Endodermal cell (in vitro differentiated cells): ENCODE measurements around the gene STAC2. TPM values are rescaled to one million over a fixed set of nuclear protein-coding genes. Genes with fewer than 3 reads are reported as not detected.

Source experiments
- DNase-seq: peaks from one replicate; pipeline ENCODE4 v3.0.0-alpha.2; 2017
- H3K27ac ChIP-seq: 2 replicates; pipeline ENCODE4 v1.5.1; 2013; ENCODE audit warnings: mild to moderate bottlenecking, low read depth, low read length, moderate library complexity
- H3K27me3 ChIP-seq: 2 replicates; pipeline ENCODE4 v1.6.1; 2013; ENCODE audit warnings: mild to moderate bottlenecking, low read length, moderate library complexity; ENCODE audit not compliant: insufficient read depth, control insufficient read depth, poor library complexity, severe bottlenecking
- H3K36me3 ChIP-seq: 2 replicates; pipeline ENCODE4 v1.7.0; 2013; ENCODE audit warnings: mild to moderate bottlenecking, low read length, moderate library complexity; ENCODE audit not compliant: control insufficient read depth, insufficient read depth
- H3K4me1 ChIP-seq: one replicate; pipeline ENCODE4 v1.7.0; 2013; ENCODE audit warnings: low read length; ENCODE audit not compliant: control insufficient read depth, insufficient read depth
- H3K4me3 ChIP-seq: 2 replicates; pipeline ENCODE4 v1.5.1; 2013; ENCODE audit warnings: mild to moderate bottlenecking, low read length, moderate library complexity
- H3K9ac ChIP-seq: 2 replicates; pipeline ENCODE4 v1.6.1; 2013; ENCODE audit warnings: mild to moderate bottlenecking, low read length, moderate library complexity; ENCODE audit not compliant: poor library complexity, severe bottlenecking; ENCODE audit errors: extremely low read depth
- H3K9me3 ChIP-seq: 2 replicates; pipeline ENCODE4 v1.6.1; 2013; ENCODE audit warnings: mild to moderate bottlenecking, low read length, moderate library complexity; ENCODE audit not compliant: control insufficient read depth
- H3K27ac Mint-ChIP-seq: 2 replicates; pipeline ENCODE4 v1.8.0; 2020; ENCODE audit warnings: mixed read lengths
- H3K27me3 Mint-ChIP-seq: 2 replicates; pipeline ENCODE4 v1.8.0; 2021; ENCODE audit warnings: mild to moderate bottlenecking, mixed read lengths; ENCODE audit not compliant: insufficient read depth
- H3K36me3 Mint-ChIP-seq: 2 replicates; pipeline ENCODE4 v1.8.0; 2020; ENCODE audit warnings: low read depth, mixed read lengths
- H3K4me1 Mint-ChIP-seq: 2 replicates; pipeline ENCODE4 v1.8.0; 2020; ENCODE audit warnings: mixed read lengths
- H3K4me3 Mint-ChIP-seq: 2 replicates; pipeline ENCODE4 v1.8.0; 2020; ENCODE audit warnings: mild to moderate bottlenecking, moderate library complexity, mixed read lengths
- H3K9me3 Mint-ChIP-seq: 2 replicates; pipeline ENCODE4 v1.8.0; 2020; ENCODE audit warnings: mild to moderate bottlenecking, mixed read lengths
- WGBS, 2 experiments: methylation state at CpG; one replicate each; pipeline versions ENCODE4 v1.1.5 to v1.1.7; 2013; ENCODE audit warnings: missing lambda C conversion rate in 2 of 2, mixed read lengths in 1 of 2; ENCODE audit not compliant: insufficient coverage in 1 of 2, insufficient read length in 1 of 2; 5-methylcytosine and 5-hydroxymethylcytosine counted together
- total RNA-seq, 2 donors: library from RNA; stranded (reverse); fragmentation: NEBNext Ultra II Directional in 1 of 2; extraction: Animal tissue kit (Norgen Biotek cat#: 25700) in 1 of 2; gene quantifications; 2 replicates in 1 of 2; 3 replicates in 1 of 2; pipeline ENCODE4 v1.2.1, GENCODE V29; 2021
- TF ChIP-seq, protein P1 (sequence below): fragments of 200-600 bp; sonication (generic); conservative IDR thresholded peaks from 2 replicates; pipeline ENCODE4 v1.5.0; 2021; ENCODE audit warnings: antibody characterized with exemption, mild to moderate bottlenecking

The STAC2 gene
- total RNA-seq, 2 donors from 2014 or later, result 0.35 to 0.46 TPM

DNA sequence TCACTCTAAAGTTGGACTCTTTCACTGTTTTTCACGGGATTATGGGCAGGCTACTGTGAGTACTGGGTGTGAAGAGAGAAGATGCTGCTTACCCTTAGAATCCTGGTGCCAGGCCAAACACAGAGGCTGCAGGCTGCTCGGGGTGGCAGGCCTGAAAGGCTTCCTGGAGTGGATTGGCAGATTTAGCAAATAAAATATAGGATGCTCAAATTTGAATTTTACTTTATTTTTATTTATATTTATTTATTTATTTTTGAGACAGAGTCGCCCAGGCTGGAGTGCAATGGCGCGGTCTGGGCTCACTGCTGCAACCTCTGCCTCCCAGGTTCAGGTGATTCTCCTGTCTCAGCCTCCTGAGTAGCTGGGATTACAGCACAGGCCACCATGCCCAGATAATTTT is 14.9 kb upstream of the STAC2 start:
- Histone ChIP-seq H3K9me3 (no peaks in the 10 kb centered on the region), H3K4me1 (no peaks in the 10 kb centered on the region), H3K27me3 (no peaks in the 10 kb centered on the region), H3K36me3 (no peaks in the 10 kb centered on the region), H3K9ac (no peak overlapping the region), H3K27ac (no peak overlapping the region), H3K4me3 (no peak overlapping the region)
- H3K4me1 Mint-ChIP-seq, result peaks cover 11% of the 10 kb centered on the region
- TF ChIP-seq, protein P1, sequence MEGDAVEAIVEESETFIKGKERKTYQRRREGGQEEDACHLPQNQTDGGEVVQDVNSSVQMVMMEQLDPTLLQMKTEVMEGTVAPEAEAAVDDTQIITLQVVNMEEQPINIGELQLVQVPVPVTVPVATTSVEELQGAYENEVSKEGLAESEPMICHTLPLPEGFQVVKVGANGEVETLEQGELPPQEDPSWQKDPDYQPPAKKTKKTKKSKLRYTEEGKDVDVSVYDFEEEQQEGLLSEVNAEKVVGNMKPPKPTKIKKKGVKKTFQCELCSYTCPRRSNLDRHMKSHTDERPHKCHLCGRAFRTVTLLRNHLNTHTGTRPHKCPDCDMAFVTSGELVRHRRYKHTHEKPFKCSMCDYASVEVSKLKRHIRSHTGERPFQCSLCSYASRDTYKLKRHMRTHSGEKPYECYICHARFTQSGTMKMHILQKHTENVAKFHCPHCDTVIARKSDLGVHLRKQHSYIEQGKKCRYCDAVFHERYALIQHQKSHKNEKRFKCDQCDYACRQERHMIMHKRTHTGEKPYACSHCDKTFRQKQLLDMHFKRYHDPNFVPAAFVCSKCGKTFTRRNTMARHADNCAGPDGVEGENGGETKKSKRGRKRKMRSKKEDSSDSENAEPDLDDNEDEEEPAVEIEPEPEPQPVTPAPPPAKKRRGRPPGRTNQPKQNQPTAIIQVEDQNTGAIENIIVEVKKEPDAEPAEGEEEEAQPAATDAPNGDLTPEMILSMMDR, result no peak
- peaks cover 4% of the 10 kb centered on the region for H3K27me3 Mint-ChIP-seq
- H3K36me3 Mint-ChIP-seq, result no peaks in the 10 kb centered on the region
- WGBS, 2 experiments, result 40 to 95% methylated on average over 1 to 5 of the region's 5 CpGs
- H3K27ac Mint-ChIP-seq, result no peak overlapping the region
- no peak overlapping the region for H3K4me3 Mint-ChIP-seq
- H3K9me3 Mint-ChIP-seq, result no peaks in the 10 kb centered on the region
- DNase-seq, result no peak

DNA sequence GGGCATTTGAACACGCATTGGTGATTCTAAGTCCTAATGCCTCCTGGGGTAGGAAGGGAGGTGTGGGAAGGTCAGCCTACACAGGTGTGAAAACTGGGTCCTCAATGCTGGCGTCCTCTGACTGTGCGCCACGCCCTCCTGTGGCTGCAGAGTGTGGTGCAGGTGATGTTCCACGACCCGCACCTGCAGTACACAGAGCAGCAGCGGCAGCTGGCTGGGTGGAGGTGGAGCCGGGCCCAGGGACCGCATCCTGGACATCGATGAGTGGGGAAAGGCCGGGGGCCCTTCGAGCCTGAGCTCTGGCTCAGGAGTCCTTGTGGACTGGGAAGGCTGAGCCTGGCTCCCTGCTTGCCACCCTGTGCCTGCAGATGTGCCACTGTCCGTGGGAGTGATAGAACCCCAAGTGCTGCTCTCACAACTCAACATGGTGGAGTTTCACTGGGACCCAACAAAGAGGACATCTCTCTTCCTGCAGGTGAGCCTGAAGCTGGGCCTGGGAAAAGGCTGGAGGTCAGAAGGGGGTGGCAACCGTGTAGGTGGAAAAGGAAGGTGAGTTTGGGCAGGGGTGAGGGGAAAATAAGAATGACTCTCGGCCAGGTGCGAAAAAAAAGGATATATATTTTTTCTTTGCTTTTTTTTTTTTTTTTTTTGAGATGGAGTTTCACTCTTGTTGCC is 14.0 kb upstream of the STAC2 start:
- H3K27me3 Mint-ChIP-seq, result peaks cover 4% of the 10 kb centered on the region
- 36 to 38% methylated on average over 15 to 16 of the region's 16 CpGs for WGBS, 2 experiments
- no peaks in the 10 kb centered on the region for H3K9me3 Mint-ChIP-seq
- no peak overlapping the region for H3K4me3 ChIP-seq
- H3K27me3 ChIP-seq, result no peaks in the 10 kb centered on the region
- H3K4me1 Mint-ChIP-seq, result peaks cover 12% of the 10 kb centered on the region
- no peak overlapping the region for H3K9ac ChIP-seq
- TF ChIP-seq, protein P1, result peak; percentile 88
- H3K36me3 Mint-ChIP-seq, result no peaks in the 10 kb centered on the region
- H3K9me3 ChIP-seq, result no peaks in the 10 kb centered on the region
- H3K36me3 ChIP-seq, result no peaks in the 10 kb centered on the region
- no peak overlapping the region for H3K27ac ChIP-seq
- H3K4me3 Mint-ChIP-seq, result no peak overlapping the region
- H3K27ac Mint-ChIP-seq, result peak overlapping the region; percentile 55
- no peaks in the 10 kb centered on the region for H3K4me1 ChIP-seq
- DNase-seq, result peak; percentile 98

DNA sequence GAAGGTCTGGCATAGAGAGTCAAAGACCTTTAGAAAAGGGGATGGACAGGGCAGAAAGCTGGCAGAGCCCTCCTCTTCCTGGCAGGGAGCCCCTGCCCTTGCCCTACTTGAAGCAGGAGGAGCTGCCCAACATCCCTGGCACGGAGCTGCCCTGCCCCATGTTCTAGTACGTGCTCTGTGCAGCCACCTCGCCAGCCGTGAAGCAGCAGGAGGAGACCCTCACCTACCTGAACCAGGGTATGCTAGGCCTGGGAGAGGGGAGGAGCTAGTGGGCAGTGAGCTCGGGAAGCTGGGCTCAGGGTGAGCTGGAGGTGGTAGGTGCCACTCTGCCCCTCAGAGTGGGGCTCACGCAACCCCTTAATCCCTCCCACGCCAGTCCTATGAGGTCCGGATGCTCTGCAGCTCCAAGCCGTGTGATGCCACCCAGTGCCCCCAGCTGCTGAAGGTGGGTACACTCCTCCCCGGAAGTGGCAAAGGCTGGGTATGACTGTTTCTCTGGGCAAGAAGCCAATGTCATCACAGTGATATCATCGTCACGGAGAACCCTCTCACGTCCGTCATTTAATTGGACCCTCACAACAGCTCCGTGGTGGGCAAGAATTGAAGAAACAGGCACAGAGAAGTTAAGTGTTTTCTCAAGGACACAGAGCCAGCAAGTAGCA is 12.7 kb upstream of the STAC2 start:
- DNase-seq, result peak; percentile 51
- Mint-ChIP-seq H3K4me3 (no peak overlapping the region), H3K27ac (no peak overlapping the region), H3K27me3 (peaks cover 4% of the 10 kb centered on the region), H3K4me1 (peaks cover 4% of the 10 kb centered on the region), H3K9me3 (no peaks in the 10 kb centered on the region), H3K36me3 (no peaks in the 10 kb centered on the region)
- no peaks in the 10 kb centered on the region for H3K4me1 ChIP-seq
- WGBS, 2 experiments, result 90% methylated on average over 14 to 15 of the region's 15 CpGs
- no peaks in the 10 kb centered on the region for H3K27me3 ChIP-seq
- no peak overlapping the region for H3K27ac ChIP-seq
- H3K36me3 ChIP-seq, result no peaks in the 10 kb centered on the region
- no peak overlapping the region for H3K4me3 ChIP-seq
- TF ChIP-seq, protein P1, result no peak
- no peaks in the 10 kb centered on the region for H3K9me3 ChIP-seq
- H3K9ac ChIP-seq, result no peak overlapping the region
